Renal cortex interstitium (tissue), 11 donors: Measurements from ENCODE around the gene TTLL10. TPM values are rescaled to one million over a fixed set of nuclear protein-coding genes. Genes with fewer than 3 reads are reported as not detected.
A peak's percentile ranks its signal among the peaks of the same experiment; 100 is the strongest.

ENCODE experiments used
- DNase-seq, 11 donors: peaks; one replicate each; pipeline ENCODE4 v3.0.0-alpha.2; 2013; ENCODE audit warnings: low read depth in 9 of 11, low spot score in 4 of 11; ENCODE audit errors: extremely low read depth in 1 of 11
- polyA plus RNA-seq, 3 donors: library from polyadenylated mRNA; unstranded; fragments of 120-200 nt; gene quantifications; one replicate each; pipeline ENCODE4 v1.2.1, GENCODE V29; 2013; ENCODE audit not compliant: insufficient read length in 3 of 3

Gene TTLL10
- polyA plus RNA-seq, 3 donors = 0.30 to 0.88 (median 0.50) TPM

GRCh38 chr1:1198423-1199140, 24.9 kb downstream of the TTLL10 start:
- DNase-seq = no peak

- no peak for DNase-seq
Observed at GRCh38 chr1:1199141-1199960, 25.7 kb downstream of the TTLL10 start.

- DNase-seq = no peak
Observed at GRCh38 chr1:1199961-1200875, 26.5 kb downstream of the TTLL10 start.

DNA sequence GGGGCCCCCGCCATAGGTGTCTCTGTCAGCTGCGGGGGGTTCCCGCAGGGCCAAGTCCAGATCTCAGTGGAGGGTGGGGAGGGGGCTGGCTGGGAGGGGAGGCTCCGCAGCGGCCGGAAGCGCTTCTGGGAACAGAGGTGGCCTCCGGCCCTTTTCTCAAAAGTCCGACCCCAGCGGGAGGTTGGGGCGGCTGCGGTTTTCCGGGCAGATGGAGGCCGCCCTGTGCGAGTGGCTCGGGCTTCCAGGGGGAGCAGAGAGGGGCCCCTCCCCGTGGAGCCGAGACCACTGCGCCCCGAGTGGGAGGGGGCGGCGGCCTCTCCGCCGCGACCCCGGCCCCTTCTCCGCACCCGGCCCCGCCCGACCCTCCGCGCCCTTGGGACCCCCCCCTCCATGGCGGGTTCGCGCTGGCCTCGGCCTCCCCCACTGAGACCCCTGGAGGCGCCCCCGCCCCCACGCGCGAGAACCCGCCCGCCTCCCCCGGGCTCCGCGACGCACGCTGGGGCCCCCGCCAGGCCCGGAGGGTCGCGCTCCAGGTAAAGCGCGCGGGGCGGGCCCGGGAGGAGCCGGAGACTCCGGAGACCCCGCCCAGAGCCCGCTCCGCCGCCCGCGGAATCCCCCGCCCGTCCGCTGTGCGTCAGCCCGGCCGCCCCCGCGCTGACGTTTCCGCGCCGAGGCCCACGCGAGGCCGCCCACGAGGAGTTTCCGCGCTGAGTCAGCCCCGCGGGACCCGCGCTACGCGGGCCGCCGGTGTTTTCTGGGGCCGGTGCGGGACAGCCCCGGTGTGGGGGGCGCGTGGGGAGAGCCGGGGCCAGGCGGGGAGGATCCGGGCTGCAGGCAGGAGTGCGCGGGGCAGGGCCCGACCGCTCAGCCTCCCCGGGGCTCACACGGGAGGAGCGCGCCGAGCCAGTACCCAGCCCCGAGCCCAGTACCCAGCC, 27.5 kb downstream of the TTLL10 start:
- peak in 1 of 11 donors; percentile 32 for DNase-seq

DNA sequence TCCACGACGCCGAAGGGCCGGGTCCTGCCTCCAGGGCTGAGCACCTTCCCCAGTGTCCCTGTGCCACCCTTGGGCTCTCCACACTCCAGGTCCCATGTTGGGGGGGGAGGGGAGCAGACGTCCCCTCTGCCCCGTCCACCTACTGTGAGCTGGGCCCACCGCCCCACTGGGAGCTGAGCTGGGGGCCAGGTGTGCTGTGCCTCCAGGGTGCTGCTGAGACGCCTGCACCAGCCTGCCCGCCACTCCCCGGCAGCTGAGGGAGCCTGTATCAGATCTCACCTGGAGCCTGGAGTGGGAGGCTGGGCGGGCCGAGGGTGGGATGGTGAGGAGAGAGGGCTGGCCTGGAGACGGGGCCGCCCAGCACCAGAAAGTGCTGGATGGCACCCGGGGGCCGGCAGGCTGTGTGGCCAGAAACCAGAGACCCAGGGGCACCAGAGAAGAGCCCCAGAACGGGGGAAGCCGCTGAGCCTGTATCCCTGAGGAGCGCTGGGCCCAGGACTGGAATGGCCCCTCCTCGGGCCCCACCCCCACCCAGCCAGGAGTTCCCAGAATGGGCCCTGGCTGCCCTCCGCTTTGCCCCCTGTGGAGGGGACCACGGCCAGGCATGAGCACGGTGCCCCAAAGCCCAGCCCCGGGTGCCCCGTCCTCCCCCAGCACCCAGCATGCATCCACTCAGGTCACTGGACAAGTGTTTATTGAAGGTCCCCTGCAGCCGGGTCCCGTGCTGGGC, 29.3 kb downstream of the TTLL10 start:
- DNase-seq = no peak

GRCh38 chr1:1203561-1204424, 30.1 kb downstream of the TTLL10 start:
- DNase-seq = no peak

DNA sequence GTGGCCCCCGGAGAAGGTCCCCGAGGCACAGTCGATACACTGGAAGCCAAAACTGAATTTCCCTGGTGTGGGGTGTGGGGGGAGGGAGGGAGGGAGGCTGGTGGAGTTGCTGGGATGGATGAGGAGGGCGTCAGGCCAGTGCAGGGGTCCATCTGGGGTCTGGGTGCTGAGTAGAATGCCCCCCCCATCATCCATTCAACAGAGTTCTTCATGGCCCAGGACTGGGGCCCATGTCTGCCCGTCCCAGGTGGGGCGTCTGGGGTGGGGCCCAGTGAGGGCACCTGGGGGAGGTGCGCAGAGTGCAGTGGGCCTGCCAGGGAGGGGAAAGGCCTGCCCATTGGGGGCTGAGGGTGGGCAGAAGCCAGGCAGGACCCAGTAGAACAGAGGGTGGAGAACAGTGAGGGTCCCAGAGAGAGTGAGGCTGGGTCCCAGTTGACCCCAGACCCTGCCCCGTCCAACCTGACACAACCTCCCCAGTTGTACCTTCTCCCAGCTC, 30.8 kb downstream of the TTLL10 start:
- DNase-seq = no peak

- DNase-seq = no peak
Observed at GRCh38 chr1:1204998-1205768, 31.5 kb downstream of the TTLL10 start.

DNA sequence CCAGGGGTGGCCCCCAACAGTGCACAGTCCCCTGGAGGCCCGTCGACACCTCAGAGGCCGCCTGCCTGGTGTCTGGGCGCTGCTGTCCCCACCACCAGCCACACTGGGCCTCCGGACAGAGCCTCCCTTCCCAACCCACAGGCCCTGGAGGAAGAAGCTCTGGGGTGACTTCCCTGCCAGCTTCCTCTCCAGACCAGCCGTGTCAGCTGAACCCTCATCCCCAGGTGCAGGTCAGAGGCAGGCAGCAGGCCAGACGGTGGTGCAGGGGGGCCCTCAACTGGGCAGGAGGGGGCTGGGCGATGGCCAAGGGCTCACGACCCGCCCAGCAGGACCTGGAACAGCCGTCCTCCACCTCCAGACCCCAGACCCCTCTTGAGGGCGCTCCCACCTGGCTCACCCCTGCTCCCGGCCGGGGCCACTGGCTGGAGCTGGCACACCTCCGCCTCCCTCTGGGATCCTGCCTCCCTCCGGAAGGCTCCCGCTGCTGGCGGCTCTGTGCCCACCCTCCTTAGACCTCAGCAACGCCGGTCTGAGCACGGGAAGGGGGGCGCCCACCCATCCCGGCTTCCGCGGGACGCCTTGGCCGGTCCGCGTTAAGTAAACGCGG, 32.2 kb downstream of the TTLL10 start:
- DNase-seq = no peak

- DNase-seq = no peak
Observed at GRCh38 chr1:1206376-1206965, 32.8 kb downstream of the TTLL10 start, which contains the start of gene TNFRSF18. Gene TNFRSF18, minus strand, starts transcription at chr1:1206592. Its CDS starts 21 bp downstream, at chr1:1206571.

GRCh38 chr1:1206966-1207531, 33.4 kb downstream of the TTLL10 start:
- no peak for DNase-seq

- DNase-seq = no peak
Observed at GRCh38 chr1:1207571-1207892, 33.9 kb downstream of the TTLL10 start.

- no peak for DNase-seq
Observed at GRCh38 chr1:1208713-1209433, 35.2 kb downstream of the TTLL10 start.
